H9 (cell line): ENCODE results near the gene SAV1. TPM values are rescaled to one million over a fixed set of nuclear protein-coding genes. Genes with fewer than 3 reads are reported as not detected.

ENCODE experiments used
- DNase-seq: peaks from one replicate; pipeline ENCODE4 v3.0.0-alpha.2; 2017
- H2AFZ ChIP-seq: one replicate; pipeline ENCODE4 v1.6.1; 2013; ENCODE audit warnings: mild to moderate bottlenecking, low read length, control low read depth, moderate library complexity
- H2AK5ac ChIP-seq: 2 replicates; pipeline ENCODE4 v1.6.1; 2013; ENCODE audit warnings: low read length, control low read depth, mixed read lengths; ENCODE audit not compliant: insufficient read length
- H2BK120ac ChIP-seq: one replicate; pipeline ENCODE4 v1.6.1; 2013; ENCODE audit warnings: low read depth, mild to moderate bottlenecking, low read length, control low read depth, inconsistent platforms; ENCODE audit not compliant: poor library complexity, severe bottlenecking
- H2BK12ac ChIP-seq: 2 replicates; pipeline ENCODE4 v1.6.1; 2013; ENCODE audit warnings: low read length, control low read depth, mixed read lengths, low read depth; ENCODE audit not compliant: insufficient read length
- H2BK15ac ChIP-seq: 2 replicates; pipeline ENCODE4 v1.6.1; 2013; ENCODE audit warnings: low read depth, low read length, control low read depth
- H2BK20ac ChIP-seq: one replicate; pipeline ENCODE4 v1.6.1; 2013; ENCODE audit warnings: low read depth, mild to moderate bottlenecking, low read length, control low read depth, inconsistent platforms; ENCODE audit not compliant: poor library complexity, severe bottlenecking
- H2BK5ac ChIP-seq: 2 replicates; pipeline ENCODE4 v1.6.1; 2013; ENCODE audit warnings: low read length, control low read depth, mixed read lengths; ENCODE audit not compliant: insufficient read length
- H3K14ac ChIP-seq: 2 replicates; pipeline ENCODE4 v1.6.1; 2013; ENCODE audit warnings: low read length, control low read depth; ENCODE audit not compliant: insufficient read depth
- H3K18ac ChIP-seq: 2 replicates; pipeline ENCODE4 v1.6.1; 2013; ENCODE audit warnings: low read depth, mild to moderate bottlenecking, mixed read lengths, low read length, control low read depth; ENCODE audit not compliant: insufficient read length
- H3K23ac ChIP-seq: 2 replicates; pipeline ENCODE4 v1.6.1; 2013; ENCODE audit warnings: low read length, control low read depth, mixed read lengths, low read depth; ENCODE audit not compliant: insufficient read length
- H3K23me2 ChIP-seq: 2 replicates; pipeline ENCODE4 v1.6.1; 2013; ENCODE audit warnings: low read depth, mild to moderate bottlenecking, mixed read lengths, low read length, control low read depth; ENCODE audit not compliant: insufficient read length, poor library complexity, severe bottlenecking
- H3K27ac ChIP-seq: 2 replicates; pipeline ENCODE4 v1.5.1; 2013; ENCODE audit warnings: low read length, control low read depth, mixed read lengths, low read depth; ENCODE audit not compliant: insufficient read length
- H3K27me3 ChIP-seq: 2 replicates; pipeline ENCODE4 v1.6.1; 2013; ENCODE audit warnings: low read length, control low read depth, inconsistent platforms; ENCODE audit not compliant: insufficient read depth
- H3K4ac ChIP-seq: 2 replicates; pipeline ENCODE4 v1.6.1; 2013; ENCODE audit warnings: low read depth, mild to moderate bottlenecking, control low read depth, inconsistent platforms, low read length, moderate library complexity
- H3K4me1 ChIP-seq: 2 replicates; pipeline ENCODE4 v1.6.1; 2013; ENCODE audit warnings: low read length, control low read depth, inconsistent platforms; ENCODE audit not compliant: insufficient read depth
- H3K4me2 ChIP-seq: 2 replicates; pipeline ENCODE4 v1.6.1; 2013; ENCODE audit warnings: low read length, control low read depth, mixed read lengths; ENCODE audit not compliant: insufficient read length, insufficient read depth
- H3K56ac ChIP-seq: 2 replicates; pipeline ENCODE4 v1.6.1; 2013; ENCODE audit warnings: low read depth, mild to moderate bottlenecking, mixed read lengths, low read length, control low read depth; ENCODE audit not compliant: insufficient read length
- H3K79me1 ChIP-seq: 2 replicates; pipeline ENCODE4 v1.6.1; 2013; ENCODE audit warnings: low read depth, mild to moderate bottlenecking, moderate library complexity, low read length, control low read depth, inconsistent platforms; ENCODE audit not compliant: insufficient read depth, poor library complexity, severe bottlenecking
- H3K79me2 ChIP-seq: 2 replicates; pipeline ENCODE4 v1.6.1; 2013; ENCODE audit warnings: low read length, control low read depth, inconsistent platforms; ENCODE audit not compliant: insufficient read depth
- H3K9ac ChIP-seq: 2 replicates; pipeline ENCODE4 v1.6.1; 2013; ENCODE audit warnings: low read length, control low read depth, mixed read lengths; ENCODE audit not compliant: insufficient read length; ENCODE audit errors: extremely low read depth
- H3K9me3 ChIP-seq: one replicate; pipeline ENCODE4 v1.6.1; 2013; ENCODE audit warnings: low read depth, low read length, inconsistent platforms; ENCODE audit not compliant: control insufficient read depth
- H3T11ph ChIP-seq: one replicate; pipeline ENCODE4 v1.6.1; 2013; ENCODE audit warnings: mild to moderate bottlenecking, low read length, control low read depth, inconsistent platforms
- H4K20me1 ChIP-seq: one replicate; pipeline ENCODE4 v1.6.1; 2013; ENCODE audit not compliant: control insufficient read depth, insufficient read length, insufficient read depth
- H4K5ac ChIP-seq: 2 replicates; pipeline ENCODE4 v1.6.1; 2013; ENCODE audit warnings: low read depth, mild to moderate bottlenecking, mixed read lengths, low read length, control low read depth; ENCODE audit not compliant: insufficient read length
- H4K8ac ChIP-seq: replicated peaks from 2 replicates; pipeline ENCODE4 v1.6.1; 2013; ENCODE audit warnings: low read length, control low read depth, mixed read lengths, low read depth; ENCODE audit not compliant: insufficient read length
- H4K91ac ChIP-seq: 2 replicates; pipeline ENCODE4 v1.6.1; 2013; ENCODE audit warnings: low read depth, mild to moderate bottlenecking, moderate library complexity, mixed read lengths, low read length, control low read depth; ENCODE audit not compliant: insufficient read length
- H3K27ac Mint-ChIP-seq, 3 experiments: 2 replicates in 2 of 3; 3 replicates in 1 of 3; pipeline ENCODE4 v1.8.0; 2020 to 2021; ENCODE audit warnings: mixed read lengths in 3 of 3, mild to moderate bottlenecking in 1 of 3, moderate library complexity in 1 of 3
- H3K27me3 Mint-ChIP-seq: 2 replicates; pipeline ENCODE4 v1.8.0; 2021; ENCODE audit warnings: low read depth, mild to moderate bottlenecking, moderate library complexity, mixed read lengths
- H3K36me3 Mint-ChIP-seq, 3 experiments: 2 replicates in 2 of 3; 3 replicates in 1 of 3; pipeline ENCODE4 v1.8.0; 2020 to 2021; ENCODE audit warnings: low read depth in 3 of 3, mixed read lengths in 3 of 3; ENCODE audit not compliant: insufficient read depth in 1 of 3
- H3K4me1 Mint-ChIP-seq, 2 experiments: 2 replicates each; pipeline ENCODE4 v1.8.0; 2020; ENCODE audit warnings: mixed read lengths in 2 of 2
- H3K4me3 Mint-ChIP-seq, 2 experiments: 2 replicates in 1 of 2; 3 replicates in 1 of 2; pipeline ENCODE4 v1.8.0; 2020 to 2021; ENCODE audit warnings: mild to moderate bottlenecking in 2 of 2, mixed read lengths in 2 of 2, moderate library complexity in 1 of 2
- H3K9me3 Mint-ChIP-seq, 2 experiments: 2 replicates in 1 of 2; 3 replicates in 1 of 2; pipeline ENCODE4 v1.8.0; 2020; ENCODE audit warnings: mild to moderate bottlenecking in 2 of 2, mixed read lengths in 2 of 2, moderate library complexity in 1 of 2
- WGBS: extraction: QIAGEN DNeasy Blood & Tissue Kit; methylation state at CpG from one replicate; pipeline ENCODE4 v1.1.7; 2013; ENCODE audit warnings: missing lambda C conversion rate, low lambda C conversion rate, mixed read lengths; ENCODE audit not compliant: insufficient read length; ENCODE audit errors: extremely low coverage; 5-methylcytosine and 5-hydroxymethylcytosine counted together
- total RNA-seq: library from RNA; stranded (reverse); gene quantifications from 2 replicates; pipeline ENCODE4 v1.2.1, GENCODE V29; 2021
- TF ChIP-seq, protein P1 (sequence below): fragments of 200-600 bp; sonication (generic); conservative IDR thresholded peaks from 3 replicates; pipeline ENCODE4 v1.8.0; 2021; ENCODE audit warnings: antibody characterized with exemption, mild to moderate bottlenecking

SAV1 gene
- total RNA-seq, 1 experiment from 2014 or later: 57.3 TPM

DNA sequence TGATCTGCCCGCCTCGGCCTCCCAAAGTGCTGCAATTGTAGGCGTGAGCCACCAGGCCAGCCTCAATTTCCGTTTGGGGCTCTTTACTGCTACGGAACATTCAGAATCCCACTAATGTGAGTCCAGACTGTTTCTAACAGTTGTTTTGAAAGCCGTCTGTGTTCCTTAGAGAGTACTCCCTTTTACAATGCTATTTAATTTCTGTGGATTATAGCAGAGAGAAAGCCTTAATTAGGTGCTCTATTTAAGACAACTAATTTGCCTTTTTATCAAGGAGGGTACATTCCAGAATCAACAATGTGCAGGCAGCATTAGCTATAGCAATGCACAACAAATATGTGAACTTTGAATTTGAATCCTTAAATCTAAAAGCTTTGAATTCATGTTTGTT is 2.8 kb upstream of the SAV1 start:
- H2BK12ac ChIP-seq: no peak overlapping the region
- no peaks in the 10 kb centered on the region for H3K27me3 ChIP-seq
- H4K8ac ChIP-seq: no peak overlapping the region
- no peak overlapping the region for H2BK15ac ChIP-seq
- no peak overlapping the region for H2BK20ac ChIP-seq
- no peak overlapping the region for H3K14ac ChIP-seq
- peak overlapping the region in 1 of 2 experiments; percentile 25; a peak in 1 of 5 replicates for H3K4me3 Mint-ChIP-seq
- H3T11ph ChIP-seq: no peak overlapping the region
- H3K4me1 ChIP-seq: peaks cover 9% of the 10 kb centered on the region
- H3K23me2 ChIP-seq: no peaks in the 10 kb centered on the region
- H3K27ac Mint-ChIP-seq: peak overlapping the region in 2 of 3 experiments; percentile 94 to 96; a peak in 3 of 7 replicates
- no peak overlapping the region for H3K4me2 ChIP-seq
- no peak overlapping the region for H3K27ac ChIP-seq
- H3K9ac ChIP-seq: no peak overlapping the region
- no peaks in the 10 kb centered on the region for H3K9me3 ChIP-seq
- H3K4me1 Mint-ChIP-seq: peaks cover 8 to 11% of the 10 kb centered on the region in 2 experiments
- no peak overlapping the region for H3K23ac ChIP-seq
- no peak overlapping the region for H2AFZ ChIP-seq
- WGBS: no CpG with 5 or more reads among the region's 6 CpGs
- H4K91ac ChIP-seq: no peak overlapping the region
- H2BK120ac ChIP-seq: no peak overlapping the region
- no peaks in the 10 kb centered on the region; a peak in 1 of 7 replicates for H3K36me3 Mint-ChIP-seq
- H4K5ac ChIP-seq: no peak overlapping the region
- no peak overlapping the region for H3K56ac ChIP-seq
- DNase-seq: no peak
- TF ChIP-seq, protein P1, sequence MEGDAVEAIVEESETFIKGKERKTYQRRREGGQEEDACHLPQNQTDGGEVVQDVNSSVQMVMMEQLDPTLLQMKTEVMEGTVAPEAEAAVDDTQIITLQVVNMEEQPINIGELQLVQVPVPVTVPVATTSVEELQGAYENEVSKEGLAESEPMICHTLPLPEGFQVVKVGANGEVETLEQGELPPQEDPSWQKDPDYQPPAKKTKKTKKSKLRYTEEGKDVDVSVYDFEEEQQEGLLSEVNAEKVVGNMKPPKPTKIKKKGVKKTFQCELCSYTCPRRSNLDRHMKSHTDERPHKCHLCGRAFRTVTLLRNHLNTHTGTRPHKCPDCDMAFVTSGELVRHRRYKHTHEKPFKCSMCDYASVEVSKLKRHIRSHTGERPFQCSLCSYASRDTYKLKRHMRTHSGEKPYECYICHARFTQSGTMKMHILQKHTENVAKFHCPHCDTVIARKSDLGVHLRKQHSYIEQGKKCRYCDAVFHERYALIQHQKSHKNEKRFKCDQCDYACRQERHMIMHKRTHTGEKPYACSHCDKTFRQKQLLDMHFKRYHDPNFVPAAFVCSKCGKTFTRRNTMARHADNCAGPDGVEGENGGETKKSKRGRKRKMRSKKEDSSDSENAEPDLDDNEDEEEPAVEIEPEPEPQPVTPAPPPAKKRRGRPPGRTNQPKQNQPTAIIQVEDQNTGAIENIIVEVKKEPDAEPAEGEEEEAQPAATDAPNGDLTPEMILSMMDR: no peak
- peaks cover 8% of the 10 kb centered on the region; the same call in 1 of the 2 replicates for H3K79me2 ChIP-seq
- no peaks in the 10 kb centered on the region for H3K27me3 Mint-ChIP-seq
- no peaks in the 10 kb centered on the region for H4K20me1 ChIP-seq
- H3K18ac ChIP-seq: no peak overlapping the region
- no peak overlapping the region for H3K4ac ChIP-seq
- H2BK5ac ChIP-seq: no peak overlapping the region
- no peaks in the 10 kb centered on the region for H3K9me3 Mint-ChIP-seq
- H2AK5ac ChIP-seq: no peak overlapping the region
- no peaks in the 10 kb centered on the region for H3K79me1 ChIP-seq
